ENCODE results near the gene CEP72. TPM values are rescaled to one million over a fixed set of nuclear protein-coding genes. Genes with fewer than 3 reads are reported as not detected.

CEP72 gene
- total and polyA plus RNA-seq, 2 donors (not counting 1 experiment from before 2014, with no cell fraction given) = 7.7 to 32.9 TPM

DNA sequence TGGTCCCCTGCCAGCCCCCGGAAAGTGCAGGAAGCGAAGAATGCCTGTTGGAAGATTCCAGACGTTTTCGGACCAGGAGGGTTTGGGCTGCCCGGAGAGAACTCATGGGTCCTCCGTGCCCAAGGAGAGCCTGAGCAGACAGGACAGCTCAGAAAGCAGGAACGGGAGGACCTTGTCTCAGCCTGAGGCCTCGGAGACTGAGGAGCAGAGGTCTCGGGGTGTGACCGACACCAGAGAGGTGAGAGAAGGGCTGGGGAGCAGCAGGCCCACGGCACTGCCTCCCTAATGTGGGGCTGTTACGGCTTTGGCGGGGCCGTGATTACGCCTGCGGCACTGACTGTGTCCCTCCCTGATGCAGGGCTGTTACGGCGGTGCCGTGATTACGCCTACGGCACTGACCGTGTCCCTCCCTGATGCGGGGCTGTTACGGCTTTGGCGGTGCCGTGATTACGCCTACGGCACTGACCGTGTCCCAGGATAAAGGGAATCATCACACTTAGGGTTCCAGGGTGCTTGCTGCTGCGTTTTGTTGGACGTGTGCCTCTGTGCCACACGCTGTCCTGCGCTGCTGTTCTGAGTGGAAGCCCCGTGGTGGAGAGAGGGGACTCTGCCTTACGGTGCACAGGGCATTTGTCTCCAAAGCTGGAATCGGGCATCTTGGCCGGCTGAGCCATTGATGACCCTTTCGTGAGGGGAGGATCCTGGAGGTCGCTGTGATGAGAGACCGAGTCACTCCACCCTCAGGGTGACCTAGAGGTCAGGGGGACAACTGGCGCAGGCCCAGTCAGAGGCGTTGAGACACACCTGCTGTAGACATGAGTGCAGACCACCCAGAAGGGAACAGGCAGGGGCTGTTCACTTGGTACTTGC, 25.7 kb downstream of the CEP72 start:
- Mint-ChIP-seq H3K4me1 (no peaks in the 10 kb centered on the region), H3K27me3 (no peaks in the 10 kb centered on the region), H3K4me3 (no peak overlapping the region), H3K9me3 (ENCODE audit: insufficient read depth) (no peaks in the 10 kb centered on the region), H3K27ac (no peak overlapping the region)
- H3K36me3 ChIP-seq (replicated peaks in 1 of 2; ENCODE audit: control extremely low read depth in 1 of 2, control insufficient read depth in 1 of 2, extremely low read depth in 1 of 2, insufficient read depth in 2 of 2, low read length in 1 of 2) = peaks cover 0 to 38% of the 10 kb centered on the region in 2 experiments
- H2AFZ ChIP-seq (ENCODE audit: insufficient read depth, low read depth, low read length, poor library complexity, severe bottlenecking) = no peak overlapping the region
- peaks cover 0 to 11% (median 0%) of the 10 kb centered on the region in 3 donors for H3K9me3 ChIP-seq (ENCODE audit: control extremely low read depth in 1 of 3, control insufficient read depth in 2 of 3, insufficient read depth in 1 of 3, low read length in 2 of 3)
- no peak overlapping the region for H3K9ac ChIP-seq (ENCODE audit: low read length)
- TF ChIP-seq EZH2 (IDR thresholded peaks at IDR 0.05; ENCODE audit: borderline replicate concordance, insufficient read depth, low read depth, low read length, poor library complexity, severe bottlenecking) = no peak
- TF ChIP-seq, protein P1, sequence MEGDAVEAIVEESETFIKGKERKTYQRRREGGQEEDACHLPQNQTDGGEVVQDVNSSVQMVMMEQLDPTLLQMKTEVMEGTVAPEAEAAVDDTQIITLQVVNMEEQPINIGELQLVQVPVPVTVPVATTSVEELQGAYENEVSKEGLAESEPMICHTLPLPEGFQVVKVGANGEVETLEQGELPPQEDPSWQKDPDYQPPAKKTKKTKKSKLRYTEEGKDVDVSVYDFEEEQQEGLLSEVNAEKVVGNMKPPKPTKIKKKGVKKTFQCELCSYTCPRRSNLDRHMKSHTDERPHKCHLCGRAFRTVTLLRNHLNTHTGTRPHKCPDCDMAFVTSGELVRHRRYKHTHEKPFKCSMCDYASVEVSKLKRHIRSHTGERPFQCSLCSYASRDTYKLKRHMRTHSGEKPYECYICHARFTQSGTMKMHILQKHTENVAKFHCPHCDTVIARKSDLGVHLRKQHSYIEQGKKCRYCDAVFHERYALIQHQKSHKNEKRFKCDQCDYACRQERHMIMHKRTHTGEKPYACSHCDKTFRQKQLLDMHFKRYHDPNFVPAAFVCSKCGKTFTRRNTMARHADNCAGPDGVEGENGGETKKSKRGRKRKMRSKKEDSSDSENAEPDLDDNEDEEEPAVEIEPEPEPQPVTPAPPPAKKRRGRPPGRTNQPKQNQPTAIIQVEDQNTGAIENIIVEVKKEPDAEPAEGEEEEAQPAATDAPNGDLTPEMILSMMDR (IDR thresholded peaks at IDR 0.05) = no peak
- ATAC-seq (ENCODE audit: low read depth) (no peak), DNase-seq (no peak)
- no peak overlapping the region for H3K27ac ChIP-seq (ENCODE audit: low read length in 2 of 2)
- no peaks in the 10 kb centered on the region for H3K4me1 ChIP-seq (ENCODE audit: control insufficient read depth in 2 of 2, insufficient read depth in 2 of 2, low read length in 2 of 2)
- no peaks in the 10 kb centered on the region for H3K27me3 ChIP-seq (replicated peaks in 1 of 4; ENCODE audit: control extremely low read depth in 1 of 4, control insufficient read depth in 3 of 4, insufficient read depth in 4 of 4, low read length in 3 of 4)
- intact Hi-C loops (cut with micrococcal nuclease) = no loop called here
- POLR2A ChIA-PET = no interaction called here
- 98% methylated on average over 42 of the region's 42 CpGs for WGBS (ENCODE audit: insufficient coverage)
- CTCF ChIA-PET = no interaction called here
- H3K79me2 ChIP-seq (ENCODE audit: control insufficient read depth, insufficient read depth, low read length) = no peaks in the 10 kb centered on the region
- no peak overlapping the region for H3K4me3 ChIP-seq (ENCODE audit: control extremely low read depth in 1 of 5, extremely low read depth in 1 of 5, insufficient read depth in 1 of 5, low read depth in 2 of 5, low read length in 4 of 5)
- no peaks in the 10 kb centered on the region for H4K20me1 ChIP-seq (ENCODE audit: control insufficient read depth, insufficient read depth, low read length, poor library complexity, severe bottlenecking)
- H3K4me2 ChIP-seq (replicated peaks; ENCODE audit: low read depth, low read length, poor library complexity, severe bottlenecking) = no peak overlapping the region

Measured in B cell (primary cell).